ENCODE measurements around the gene ACCS. TPM values are rescaled to one million over a fixed set of nuclear protein-coding genes. Genes with fewer than 3 reads are reported as not detected.

Gene ACCS
- total RNA-seq, 2 donors from 2014 or later: 10.6 to 16.6 TPM

DNA sequence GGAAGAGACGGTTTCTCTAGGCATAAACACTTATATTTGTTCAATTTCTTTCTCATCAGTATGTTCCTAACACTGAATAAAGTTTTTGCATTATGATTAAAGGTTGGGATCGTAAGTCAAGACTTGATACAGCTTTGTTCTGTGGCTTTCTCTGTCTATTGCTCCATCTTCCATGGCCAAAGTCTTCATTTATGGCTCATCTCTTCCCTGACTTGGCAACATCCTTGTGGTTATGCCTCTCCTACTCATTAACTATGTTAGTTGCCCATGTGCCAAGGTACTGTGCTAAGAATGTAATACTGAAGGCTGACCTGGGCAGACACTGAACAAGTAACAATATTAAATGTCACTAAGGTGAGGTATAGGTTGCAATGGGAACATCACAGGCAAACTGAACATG is 19.9 kb upstream of the ACCS start:
- no peak for DNase-seq
- WGBS, 2 experiments (ENCODE audit: insufficient coverage in 1 of 2, insufficient read length in 1 of 2): 87 to 100% methylated on average over 2 of the region's 2 CpGs
- Histone ChIP-seq H3K4me1 (ENCODE audit: control insufficient read depth, insufficient read depth, low read length) (no peaks in the 10 kb centered on the region), H3K27ac (ENCODE audit: low read depth, low read length) (no peak overlapping the region), H3K9ac (ENCODE audit: extremely low read depth, low read length, poor library complexity, severe bottlenecking) (no peak overlapping the region), H3K27me3 (ENCODE audit: control insufficient read depth, insufficient read depth, low read length, poor library complexity, severe bottlenecking) (peaks cover 8% of the 10 kb centered on the region), H3K36me3 (ENCODE audit: control insufficient read depth, insufficient read depth, low read length) (no peaks in the 10 kb centered on the region), H3K9me3 (ENCODE audit: control insufficient read depth, low read length) (peaks cover 5% of the 10 kb centered on the region), H3K4me3 (ENCODE audit: low read length) (no peak overlapping the region)
- H3K36me3 Mint-ChIP-seq (ENCODE audit: low read depth): no peaks in the 10 kb centered on the region
- no peak overlapping the region for H3K4me3 Mint-ChIP-seq
- no peaks in the 10 kb centered on the region for H3K9me3 Mint-ChIP-seq
- no peaks in the 10 kb centered on the region for H3K4me1 Mint-ChIP-seq
- peaks cover 24% of the 10 kb centered on the region for H3K27me3 Mint-ChIP-seq (ENCODE audit: insufficient read depth)
- TF ChIP-seq, protein P1, sequence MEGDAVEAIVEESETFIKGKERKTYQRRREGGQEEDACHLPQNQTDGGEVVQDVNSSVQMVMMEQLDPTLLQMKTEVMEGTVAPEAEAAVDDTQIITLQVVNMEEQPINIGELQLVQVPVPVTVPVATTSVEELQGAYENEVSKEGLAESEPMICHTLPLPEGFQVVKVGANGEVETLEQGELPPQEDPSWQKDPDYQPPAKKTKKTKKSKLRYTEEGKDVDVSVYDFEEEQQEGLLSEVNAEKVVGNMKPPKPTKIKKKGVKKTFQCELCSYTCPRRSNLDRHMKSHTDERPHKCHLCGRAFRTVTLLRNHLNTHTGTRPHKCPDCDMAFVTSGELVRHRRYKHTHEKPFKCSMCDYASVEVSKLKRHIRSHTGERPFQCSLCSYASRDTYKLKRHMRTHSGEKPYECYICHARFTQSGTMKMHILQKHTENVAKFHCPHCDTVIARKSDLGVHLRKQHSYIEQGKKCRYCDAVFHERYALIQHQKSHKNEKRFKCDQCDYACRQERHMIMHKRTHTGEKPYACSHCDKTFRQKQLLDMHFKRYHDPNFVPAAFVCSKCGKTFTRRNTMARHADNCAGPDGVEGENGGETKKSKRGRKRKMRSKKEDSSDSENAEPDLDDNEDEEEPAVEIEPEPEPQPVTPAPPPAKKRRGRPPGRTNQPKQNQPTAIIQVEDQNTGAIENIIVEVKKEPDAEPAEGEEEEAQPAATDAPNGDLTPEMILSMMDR (conservative IDR thresholded peaks at IDR 0.05): no peak
- no peak overlapping the region for H3K27ac Mint-ChIP-seq

DNA sequence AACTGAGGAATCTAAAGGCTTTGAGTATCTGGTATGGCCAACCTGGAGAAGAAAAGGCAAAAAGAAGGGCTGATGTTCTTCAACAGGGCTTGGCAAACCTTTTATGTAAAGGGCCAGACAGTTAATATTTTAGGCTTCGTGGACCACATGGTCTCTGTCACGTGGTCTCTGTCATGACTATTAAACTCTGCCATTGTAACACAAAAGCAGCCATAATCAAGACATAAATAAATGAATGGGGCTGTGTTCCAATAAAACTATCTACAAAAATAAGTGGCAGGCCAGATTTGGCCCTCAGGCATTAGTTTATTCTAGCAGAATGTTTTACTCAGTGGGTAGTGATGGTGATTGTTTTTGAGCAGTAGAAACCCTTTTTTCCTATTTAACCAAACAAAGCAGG is 18.8 kb upstream of the ACCS start:
- H3K4me1 Mint-ChIP-seq: no peaks in the 10 kb centered on the region
- no peaks in the 10 kb centered on the region for H3K36me3 Mint-ChIP-seq (ENCODE audit: low read depth)
- H3K4me3 ChIP-seq (ENCODE audit: low read length): no peak overlapping the region
- H3K27me3 ChIP-seq (ENCODE audit: control insufficient read depth, insufficient read depth, low read length, poor library complexity, severe bottlenecking): peaks cover 8% of the 10 kb centered on the region
- H3K4me1 ChIP-seq (ENCODE audit: control insufficient read depth, insufficient read depth, low read length): no peaks in the 10 kb centered on the region
- peaks cover 26% of the 10 kb centered on the region for H3K27me3 Mint-ChIP-seq (ENCODE audit: insufficient read depth)
- no peak overlapping the region for H3K27ac ChIP-seq (ENCODE audit: low read depth, low read length)
- no peaks in the 10 kb centered on the region for H3K9me3 Mint-ChIP-seq
- H3K36me3 ChIP-seq (ENCODE audit: control insufficient read depth, insufficient read depth, low read length): no peaks in the 10 kb centered on the region
- H3K4me3 Mint-ChIP-seq: no peak overlapping the region
- TF ChIP-seq, protein P1 (conservative IDR thresholded peaks at IDR 0.05): no peak
- no peak overlapping the region for H3K9ac ChIP-seq (ENCODE audit: extremely low read depth, low read length, poor library complexity, severe bottlenecking)
- 100% methylated on average over 2 of the region's 2 CpGs for WGBS, 2 experiments (ENCODE audit: insufficient coverage in 1 of 2, insufficient read length in 1 of 2)
- DNase-seq: no peak
- no peak overlapping the region for H3K27ac Mint-ChIP-seq
- no peaks in the 10 kb centered on the region for H3K9me3 ChIP-seq (ENCODE audit: control insufficient read depth, low read length)

DNA sequence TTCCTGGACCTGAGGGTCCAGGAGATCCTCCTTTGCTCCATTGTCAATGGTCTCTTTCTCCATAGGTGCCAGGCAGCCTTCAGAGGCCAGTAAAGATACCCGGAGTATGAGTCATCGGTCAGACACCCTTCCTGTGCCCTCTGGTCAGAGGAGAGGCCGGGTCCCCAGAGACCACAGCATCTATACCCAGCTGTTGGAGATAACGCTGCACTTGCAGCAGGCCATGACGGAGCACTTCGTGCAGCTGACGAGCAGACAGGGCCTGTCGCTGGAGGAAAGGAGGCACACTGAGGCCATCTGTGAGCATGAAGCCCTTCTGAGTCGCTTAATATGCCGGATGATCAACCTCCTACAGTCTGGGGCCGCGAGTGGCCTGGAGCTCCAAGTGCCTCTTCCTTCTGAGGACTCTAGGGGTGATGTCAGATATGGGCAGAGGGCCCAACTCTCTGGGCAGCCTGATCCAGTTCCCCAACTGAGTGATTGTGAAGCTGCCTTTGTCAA is 18.1 kb upstream of the ACCS start, which contains the start of gene ACCSL:
Gene ACCSL (plus strand): TSS at position 51 of the 501 bp plus-strand sequence. CDS start 56 bp downstream, at position 107.
- TF ChIP-seq, protein P1 (conservative IDR thresholded peaks at IDR 0.05): no peak
- Mint-ChIP-seq H3K4me1 (no peaks in the 10 kb centered on the region), H3K4me3 (no peak within 1 kb of the TSS), H3K9me3 (no peaks in the 10 kb centered on the region), H3K27ac (no peak within 1 kb of the TSS), H3K36me3 (ENCODE audit: low read depth) (no peaks in the 10 kb centered on the region), H3K27me3 (ENCODE audit: insufficient read depth) (peaks cover 26% of the 10 kb centered on the region)
- Histone ChIP-seq H3K4me1 (ENCODE audit: control insufficient read depth, insufficient read depth, low read length) (no peaks in the 10 kb centered on the region), H3K36me3 (ENCODE audit: control insufficient read depth, insufficient read depth, low read length) (no peaks in the 10 kb centered on the region), H3K9me3 (ENCODE audit: control insufficient read depth, low read length) (no peaks in the 10 kb centered on the region), H3K9ac (ENCODE audit: extremely low read depth, low read length, poor library complexity, severe bottlenecking) (no peak within 1 kb of the TSS), H3K27ac (ENCODE audit: low read depth, low read length) (no peak within 1 kb of the TSS), H3K4me3 (ENCODE audit: low read length) (no peak within 1 kb of the TSS), H3K27me3 (ENCODE audit: control insufficient read depth, insufficient read depth, low read length, poor library complexity, severe bottlenecking) (peaks cover 8% of the 10 kb centered on the region)
- DNase-seq: peak; percentile 36
- 91 to 95% methylated on average over 9 to 12 of the region's 12 CpGs for WGBS, 2 experiments (ENCODE audit: insufficient coverage in 1 of 2, insufficient read length in 1 of 2)

Measured in endodermal cell (in vitro differentiated cells).